ENCODE results near the gene TUBB8. TPM values are rescaled to one million over a fixed set of nuclear protein-coding genes. Genes with fewer than 3 reads are reported as not detected.

The TUBB8 gene
- total RNA-seq (2021): 0.24 and 0.35 TPM in 2 replicates
- Bru-seq, nascent RNA: percentile 35 among the genes with signal in this experiment
- percentile 47 among the genes with signal in this experiment for BruChase-seq, experiment 1, labeled RNA remaining after a 2-hour chase
- percentile 54 among the genes with signal in this experiment for BruChase-seq, experiment 2, labeled RNA remaining after a 6-hour chase
- long read RNA-seq: 0 reads

- ChIA-PET CTCF (no interaction called here), POLR2A (ENCODE audit: low non-redundant PET) (no interaction called here)
- Histone ChIP-seq H3K27ac (ENCODE audit: low read depth, low read length, poor library complexity, severe bottlenecking) (no peak within 1 kb of the TSS), H3K4me3 (ENCODE audit: low read depth, low read length, poor library complexity, severe bottlenecking) (no peak within 1 kb of the TSS), H3K9me3 (ENCODE audit: low read depth, low read length, poor library complexity, severe bottlenecking) (no peaks in the 10 kb centered on the region), H3K36me3 (ENCODE audit: insufficient read depth, low read length, poor library complexity, severe bottlenecking) (no peaks in the 10 kb centered on the region), H3K4me1 (ENCODE audit: insufficient read depth, low read length, poor library complexity, severe bottlenecking) (no peaks in the 10 kb centered on the region), H3K27me3 (replicated peaks; ENCODE audit: insufficient read depth, low read depth, low read length, poor library complexity) (no peaks in the 10 kb centered on the region)
- intact Hi-C loops (cut with micrococcal nuclease; ENCODE audit: unreplicated experiment): no loop called here
- no TSS peak for BruUV-seq (replicated peaks)
- no peak for TF ChIP-seq EZH2 (IDR thresholded peaks at IDR 0.05; ENCODE audit: borderline replicate concordance, low read depth, low read length, poor library complexity, severe bottlenecking)
- no peak for TF ChIP-seq CTCF (conservative IDR thresholded peaks at IDR 0.05; ENCODE audit: low read depth, low read length)
- no peak for DNase-seq (ENCODE audit: low spot score)
Observed at GRCh38 chr10:48996-49395, at the start of gene TUBB8. TSS of gene TUBB8 (minus strand) at chr10:49296. CDS start at chr10:49238, 58 bp downstream.

GRCh38 chr10:96466-96865 is 47.4 kb upstream of the TUBB8 start:
- Histone ChIP-seq H3K4me3 (ENCODE audit: low read depth, low read length, poor library complexity, severe bottlenecking) (no peak overlapping the region), H3K27ac (ENCODE audit: low read depth, low read length, poor library complexity, severe bottlenecking) (no peak overlapping the region), H3K27me3 (replicated peaks; ENCODE audit: insufficient read depth, low read depth, low read length, poor library complexity) (no peaks in the 10 kb centered on the region), H3K4me1 (ENCODE audit: insufficient read depth, low read length, poor library complexity, severe bottlenecking) (no peaks in the 10 kb centered on the region), H3K36me3 (ENCODE audit: insufficient read depth, low read length, poor library complexity, severe bottlenecking) (no peaks in the 10 kb centered on the region), H3K9me3 (ENCODE audit: low read depth, low read length, poor library complexity, severe bottlenecking) (peaks cover 6% of the 10 kb centered on the region)
- DNase-seq (ENCODE audit: low spot score): no peak
- ChIA-PET CTCF (no interaction called here), POLR2A (ENCODE audit: low non-redundant PET) (no interaction called here)
- intact Hi-C loops (cut with micrococcal nuclease; ENCODE audit: unreplicated experiment): no loop called here
- TF ChIP-seq CTCF (conservative IDR thresholded peaks at IDR 0.05; ENCODE audit: low read depth, low read length) (no peak), EZH2 (IDR thresholded peaks at IDR 0.05; ENCODE audit: borderline replicate concordance, low read depth, low read length, poor library complexity, severe bottlenecking) (no peak)
- BruUV-seq (replicated peaks): no TSS peak

DNA sequence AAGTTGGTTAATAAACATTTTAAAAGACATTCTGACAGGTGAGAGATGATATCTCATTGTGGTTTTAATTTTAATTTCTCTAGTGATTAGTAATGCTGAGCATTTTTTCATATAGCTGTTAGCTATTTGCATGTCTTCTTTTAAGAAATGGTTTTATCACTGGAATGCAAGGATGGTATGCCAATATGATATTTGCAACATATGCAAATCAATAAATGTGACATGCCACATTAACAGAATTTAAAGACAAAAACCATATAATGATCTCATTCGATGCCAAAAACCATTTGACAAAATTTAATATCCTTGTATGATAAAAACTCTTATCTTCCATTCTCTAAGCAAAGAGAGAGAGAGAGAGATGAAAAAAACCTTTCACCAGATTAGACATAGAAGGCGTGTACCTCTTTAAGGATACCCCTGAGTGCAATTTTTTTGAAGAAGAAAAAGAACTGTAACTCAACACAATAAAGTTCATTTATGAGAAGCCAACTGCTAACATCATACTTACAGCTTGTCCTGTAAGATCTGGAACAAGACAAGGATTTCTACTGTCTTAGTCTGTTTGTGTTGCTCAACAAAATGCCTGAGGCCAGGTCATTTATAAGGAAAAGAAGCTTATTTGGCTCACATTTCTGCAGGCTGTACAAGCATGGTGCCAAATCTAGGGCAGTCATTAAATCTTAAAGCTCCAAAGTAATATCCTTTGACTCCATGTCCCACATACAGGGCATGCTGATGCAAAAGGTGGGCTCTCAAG is 46.4 kb upstream of the TUBB8 start:
- Histone ChIP-seq H3K4me3 (ENCODE audit: low read depth, low read length, poor library complexity, severe bottlenecking) (no peak overlapping the region), H3K27ac (ENCODE audit: low read depth, low read length, poor library complexity, severe bottlenecking) (no peak overlapping the region), H3K27me3 (replicated peaks; ENCODE audit: insufficient read depth, low read depth, low read length, poor library complexity) (no peaks in the 10 kb centered on the region), H3K36me3 (ENCODE audit: insufficient read depth, low read length, poor library complexity, severe bottlenecking) (no peaks in the 10 kb centered on the region), H3K4me1 (ENCODE audit: insufficient read depth, low read length, poor library complexity, severe bottlenecking) (no peaks in the 10 kb centered on the region), H3K9me3 (ENCODE audit: low read depth, low read length, poor library complexity, severe bottlenecking) (peaks cover 6% of the 10 kb centered on the region)
- BruUV-seq (replicated peaks): no TSS peak
- ChIA-PET CTCF (no interaction called here), POLR2A (ENCODE audit: low non-redundant PET) (no interaction called here)
- TF ChIP-seq CTCF (conservative IDR thresholded peaks at IDR 0.05; ENCODE audit: low read depth, low read length): no peak
- TF ChIP-seq EZH2 (IDR thresholded peaks at IDR 0.05; ENCODE audit: borderline replicate concordance, low read depth, low read length, poor library complexity, severe bottlenecking): no peak
- no peak for DNase-seq (ENCODE audit: low spot score)
- intact Hi-C loops (cut with micrococcal nuclease; ENCODE audit: unreplicated experiment): no loop called here
